GM12878 (cell line): ENCODE results near the gene KIF25. TPM values are rescaled to one million over a fixed set of nuclear protein-coding genes. Genes with fewer than 3 reads are reported as not detected.

ENCODE experiments used
- ATAC-seq: fragments of 200-7000 bp; cut with Tn5 transposase; 3 replicates; pipeline ENCODE4 v1.9.1; 2020; ENCODE audit warnings: mild to moderate bottlenecking, moderate library complexity
- BruUV-seq: library from RNA; stranded (reverse); fragments of 400-500 nt; replicated peaks from 2 replicates; lab custom pipeline; 2021; lab: Mats Ljungman, UMichigan
- CTCF ChIA-PET: fragments of 300-600 bp; sonication (Branson Sonifier 250); formaldehyde crosslinking; extraction: SDS; loops from one replicate; lab custom pipeline; 2021; ENCODE audit warnings: inconsistent platforms; lab: Yijun Ruan, JAX
- POLR2A ChIA-PET: fragments of 350-600 bp; formaldehyde crosslinking; extraction: SDS; loops from one replicate; lab custom pipeline; 2021; ENCODE audit warnings: inconsistent platforms; lab: Charles Lee
- RAD21 ChIA-PET: fragments of 300-600 bp; sonication (Branson Sonifier 250); formaldehyde crosslinking; loops from one replicate; lab custom pipeline; 2023; ENCODE audit warnings: antibody characterized with exemption; ENCODE audit not compliant: unreplicated experiment; lab: Charles Lee
- SMC1A ChIA-PET: fragments of 300-600 bp; sonication (Branson Sonifier 250); formaldehyde crosslinking; loops from one replicate; lab custom pipeline; 2023; ENCODE audit not compliant: unreplicated experiment, uncharacterized antibody; lab: Charles Lee
- DNase-seq: peaks from one replicate; pipeline ENCODE4 v3.0.0-alpha.2; 2011; ENCODE audit warnings: low read depth, low spot score
- FAIRE-seq: peaks from 3 replicates; lab custom pipeline; 2011; peaks lifted over from hg19 to GRCh38; lab: Jason Lieb, UNC
- H2AFZ ChIP-seq: 2 replicates; pipeline ENCODE4 v1.6.0; 2011; ENCODE audit warnings: low read depth, low read length, control low read depth; ENCODE audit not compliant: control insufficient read depth
- H3K27ac ChIP-seq: 2 replicates; pipeline ENCODE4 v1.5.1; 2011; ENCODE audit warnings: control low read depth; ENCODE audit not compliant: control insufficient read depth, insufficient read depth
- H3K27me3 ChIP-seq, 2 experiments: replicated peaks in 1 of 2; 2 replicates each; pipeline versions ENCODE4 v1.6.0 to v1.6.1; 2011; ENCODE audit warnings: low read length in 1 of 2; ENCODE audit not compliant: control insufficient read depth in 2 of 2, insufficient read depth in 2 of 2
- H3K36me3 ChIP-seq, 2 experiments: 2 replicates each; pipeline ENCODE4 v1.5.1; 2011; ENCODE audit warnings: low read length in 1 of 2; ENCODE audit not compliant: control insufficient read depth in 2 of 2, insufficient read depth in 2 of 2
- H3K4me1 ChIP-seq: 2 replicates; pipeline ENCODE4 v1.6.1; 2011; ENCODE audit warnings: mild to moderate bottlenecking, low read length, moderate library complexity, mixed read lengths; ENCODE audit not compliant: control insufficient read depth, insufficient read depth
- H3K4me2 ChIP-seq: 2 replicates; pipeline ENCODE4 v1.6.0; 2011; ENCODE audit warnings: control low read depth; ENCODE audit not compliant: control insufficient read depth, insufficient read depth
- H3K4me3 ChIP-seq: fragments of 200-600 bp; sonication (generic); 2 replicates; pipeline ENCODE4 v1.5.1; 2016
- H3K79me2 ChIP-seq: 2 replicates; pipeline ENCODE4 v1.6.0; 2011; ENCODE audit warnings: low read length; ENCODE audit not compliant: control insufficient read depth, insufficient read depth
- H3K9ac ChIP-seq: 2 replicates; pipeline ENCODE4 v1.8.0; 2011; ENCODE audit warnings: low read length, control low read depth, mixed read lengths; ENCODE audit not compliant: control insufficient read depth, insufficient read depth
- H3K9me3 ChIP-seq: replicated peaks from 3 replicates; pipeline ENCODE4 v1.5.1; 2011; ENCODE audit warnings: mild to moderate bottlenecking, low read length; ENCODE audit not compliant: control insufficient read depth, insufficient read depth
- H4K20me1 ChIP-seq: 2 replicates; pipeline ENCODE4 v1.6.0; 2011; ENCODE audit not compliant: control insufficient read depth, insufficient read depth
- FOS ChIP-seq: IDR thresholded peaks from 3 replicates; pipeline ENCODE4 v1.6.1; 2011; ENCODE audit warnings: borderline replicate concordance; ENCODE audit not compliant: insufficient read length; ENCODE audit errors: extremely low read depth
- MEF2B ChIP-seq: fragments of 450-650 bp; IDR thresholded peaks from 2 replicates; pipeline ENCODE4 v1.6.1; 2018; ENCODE audit warnings: mild to moderate bottlenecking, moderate library complexity; ENCODE audit not compliant: partially characterized antibody, poor library complexity, severe bottlenecking
- NFYB ChIP-seq: IDR thresholded peaks from 2 replicates; pipeline ENCODE4 v1.6.1; 2011; ENCODE audit warnings: low read depth, mild to moderate bottlenecking, low read length, improper control_type of control experiment, moderate library complexity; ENCODE audit not compliant: insufficient read depth
- REST ChIP-seq: IDR thresholded peaks from 2 replicates; pipeline ENCODE4 v1.6.1; 2012; ENCODE audit warnings: mild to moderate bottlenecking, low read depth, low read length
- WGBS: methylation state at CpG from one replicate; pipeline ENCODE4 v1.1.6; 2016; ENCODE audit warnings: low lambda C conversion rate; ENCODE audit not compliant: insufficient replicate concordance, insufficient coverage; ENCODE audit errors: missing lambda C conversion rate; 5-methylcytosine and 5-hydroxymethylcytosine counted together
- in situ Hi-C: fragments of 300-500 bp; cut with MboI; formaldehyde crosslinking; loops from 9 replicates; pipeline ENCODE4 v1.14.3; 2018; ENCODE audit warnings: mixed read lengths
- intact Hi-C: fragments of 100-400 bp; cut with micrococcal nuclease; formaldehyde crosslinking; loops from one replicate; pipeline ENCODE4 v1.14.2; 2022; ENCODE audit not compliant: unreplicated experiment
- polyA plus RNA-seq, 11 experiments: library from polyadenylated mRNA; depleted of rRNA in 4 of 11; unstranded in 6 of 11; stranded (reverse) in 5 of 11; fragments of >200 nt; fragmentation: Nextera tagmentation in 4 of 11; fragmentation: Illumina TruSeq in 1 of 11; extraction: Ambion mirVana in 4 of 11; extraction: Trizol in 1 of 11; gene quantifications; 1 replicate in 1 of 11; 2 replicates in 10 of 11; pipeline versions ENCODE4 v1.2.1 to v1.2.3, GENCODE V29; 2011 to 2016; ENCODE audit warnings: inconsistent platforms in 2 of 11, missing spikeins in 2 of 11, low read depth in 1 of 11
- total RNA-seq, 4 experiments: library from RNA; depleted of rRNA in 3 of 4; stranded (reverse); fragments of >200 nt in 3 of 4; fragmentation: Illumina TruSeq in 1 of 4; extraction: Trizol in 1 of 4; gene quantifications; 2 replicates each; pipeline versions ENCODE4 v1.2.1 to v1.2.3, GENCODE V29; 2013 to 2021

Gene KIF25
- total and polyA plus RNA-seq, 10 of the 15 experiments (the other 5 are each of a cell fraction or from before 2014, with no cell fraction given) = not detected

GRCh38 chr6:168072730-168073129 is 75.3 kb downstream of the KIF25 start:
- DNase-seq = no peak
- Histone ChIP-seq H3K79me2 (no peaks in the 10 kb centered on the region), H3K27me3 (no peaks in the 10 kb centered on the region), H3K36me3 (no peaks in the 10 kb centered on the region), H3K4me3 (no peak overlapping the region), H3K4me2 (no peak overlapping the region), H3K9me3 (no peaks in the 10 kb centered on the region), H3K4me1 (no peaks in the 10 kb centered on the region), H2AFZ (no peak overlapping the region), H3K9ac (no peak overlapping the region), H4K20me1 (no peaks in the 10 kb centered on the region), H3K27ac (no peak overlapping the region)
- 13% methylated on average over 4 of the region's 4 CpGs for WGBS
- SMC1A ChIA-PET = no interaction called here
- POLR2A ChIA-PET = no interaction called here
- intact Hi-C loops = no loop called here
- in situ Hi-C loops = no loop called here
- ATAC-seq = no peak
- RAD21 ChIA-PET = no interaction called here
- BruUV-seq = no TSS peak
- CTCF ChIA-PET = no interaction called here
- TF ChIP-seq FOS = no peak
- TF ChIP-seq MEF2B = no peak
- no peak for TF ChIP-seq REST
- no peak for TF ChIP-seq NFYB
- FAIRE-seq = no peak
